Prostate gland (tissue), 2 donors: ENCODE results near the gene ERRFI1.

Experiments
- POLR2AphosphoS5 ChIP-seq: sonication (generic); formaldehyde crosslinking; IDR thresholded peaks from one replicate; pipeline ENCODE4 v1.6.1; 2017; ENCODE audit warnings: antibody characterized with exemption
- TF ChIP-seq, protein P1 (sequence below), 4 experiments: fragments of 200-600 bp in 2 of 4; fragments of 450-650 bp in 2 of 4; sonication (generic) in 2 of 4; IDR thresholded peaks; 1 replicate in 3 of 4; 2 replicates in 1 of 4; pipeline ENCODE4 v1.5.1; 2016 to 2019; ENCODE audit warnings: antibody characterized with exemption in 4 of 4, mild to moderate bottlenecking in 2 of 4, moderate library complexity in 2 of 4

DNA sequence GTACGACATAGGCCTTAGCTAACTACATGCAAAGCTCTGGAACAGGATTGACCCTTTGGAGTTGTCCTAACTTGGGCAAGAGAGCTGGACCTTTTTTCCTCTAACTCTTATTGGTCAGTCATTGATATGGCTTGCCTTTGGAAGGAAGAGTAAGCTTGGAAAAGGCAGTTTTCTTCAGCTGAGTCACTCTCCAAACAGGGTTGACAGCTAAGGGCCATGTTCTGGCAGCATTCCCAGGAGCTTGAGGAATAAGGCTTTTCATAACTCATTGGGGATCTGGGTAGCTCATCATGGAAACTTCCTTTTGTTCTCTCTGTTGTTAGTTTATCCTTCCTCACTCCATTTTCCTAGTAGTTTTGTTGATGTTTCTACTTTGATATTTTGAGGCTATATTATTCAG, 14.5 kb upstream of the ERRFI1 start:
- TF ChIP-seq, protein P1, sequence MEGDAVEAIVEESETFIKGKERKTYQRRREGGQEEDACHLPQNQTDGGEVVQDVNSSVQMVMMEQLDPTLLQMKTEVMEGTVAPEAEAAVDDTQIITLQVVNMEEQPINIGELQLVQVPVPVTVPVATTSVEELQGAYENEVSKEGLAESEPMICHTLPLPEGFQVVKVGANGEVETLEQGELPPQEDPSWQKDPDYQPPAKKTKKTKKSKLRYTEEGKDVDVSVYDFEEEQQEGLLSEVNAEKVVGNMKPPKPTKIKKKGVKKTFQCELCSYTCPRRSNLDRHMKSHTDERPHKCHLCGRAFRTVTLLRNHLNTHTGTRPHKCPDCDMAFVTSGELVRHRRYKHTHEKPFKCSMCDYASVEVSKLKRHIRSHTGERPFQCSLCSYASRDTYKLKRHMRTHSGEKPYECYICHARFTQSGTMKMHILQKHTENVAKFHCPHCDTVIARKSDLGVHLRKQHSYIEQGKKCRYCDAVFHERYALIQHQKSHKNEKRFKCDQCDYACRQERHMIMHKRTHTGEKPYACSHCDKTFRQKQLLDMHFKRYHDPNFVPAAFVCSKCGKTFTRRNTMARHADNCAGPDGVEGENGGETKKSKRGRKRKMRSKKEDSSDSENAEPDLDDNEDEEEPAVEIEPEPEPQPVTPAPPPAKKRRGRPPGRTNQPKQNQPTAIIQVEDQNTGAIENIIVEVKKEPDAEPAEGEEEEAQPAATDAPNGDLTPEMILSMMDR (IDR thresholded peaks at IDR 0.05) = no peak
- TF ChIP-seq POLR2AphosphoS5 = peak; percentile 90
